Upper lobe of left lung (tissue), 4 donors: Measurements from ENCODE around the gene POLN.
"Not testable (repeated sequence)": the region's sequence is repeated elsewhere in the genome, so short reads cannot be mapped to it uniquely, and the experiment has no call there.

Experiments
- CTCF ChIP-seq, 6 experiments: fragments of 450-650 bp in 4 of 6; fragments of 200-600 bp in 2 of 6; sonication (generic) in 2 of 6; IDR thresholded peaks; one replicate each; pipeline ENCODE4 v1.5.1; 2016 to 2019; ENCODE audit warnings: antibody characterized with exemption in 6 of 6
- POLR2A ChIP-seq, 4 donors: fragments of 450-650 bp; IDR thresholded peaks; one replicate each; pipeline ENCODE4 v1.5.1; 2016 to 2017; ENCODE audit warnings: antibody characterized with exemption in 4 of 4, mild to moderate bottlenecking in 2 of 4
- POLR2AphosphoS5 ChIP-seq, 2 donors: sonication (generic); formaldehyde crosslinking; IDR thresholded peaks; one replicate each; pipeline ENCODE4 v1.5.1; 2017; ENCODE audit warnings: antibody characterized with exemption in 2 of 2

- TF ChIP-seq CTCF, POLR2AphosphoS5, POLR2A (IDR thresholded peaks at IDR 0.05): not testable (repeated sequence)
These were observed 210.8 kb downstream of the POLN start for GRCh38 chr4:2031161-2031560.
